ENCODE data around the gene MTHFSD. TPM values are rescaled to one million over a fixed set of nuclear protein-coding genes. Genes with fewer than 3 reads are reported as not detected.

Gene MTHFSD
- total RNA-seq, 1 experiment from 2014 or later, result 4.7 TPM

DNA sequence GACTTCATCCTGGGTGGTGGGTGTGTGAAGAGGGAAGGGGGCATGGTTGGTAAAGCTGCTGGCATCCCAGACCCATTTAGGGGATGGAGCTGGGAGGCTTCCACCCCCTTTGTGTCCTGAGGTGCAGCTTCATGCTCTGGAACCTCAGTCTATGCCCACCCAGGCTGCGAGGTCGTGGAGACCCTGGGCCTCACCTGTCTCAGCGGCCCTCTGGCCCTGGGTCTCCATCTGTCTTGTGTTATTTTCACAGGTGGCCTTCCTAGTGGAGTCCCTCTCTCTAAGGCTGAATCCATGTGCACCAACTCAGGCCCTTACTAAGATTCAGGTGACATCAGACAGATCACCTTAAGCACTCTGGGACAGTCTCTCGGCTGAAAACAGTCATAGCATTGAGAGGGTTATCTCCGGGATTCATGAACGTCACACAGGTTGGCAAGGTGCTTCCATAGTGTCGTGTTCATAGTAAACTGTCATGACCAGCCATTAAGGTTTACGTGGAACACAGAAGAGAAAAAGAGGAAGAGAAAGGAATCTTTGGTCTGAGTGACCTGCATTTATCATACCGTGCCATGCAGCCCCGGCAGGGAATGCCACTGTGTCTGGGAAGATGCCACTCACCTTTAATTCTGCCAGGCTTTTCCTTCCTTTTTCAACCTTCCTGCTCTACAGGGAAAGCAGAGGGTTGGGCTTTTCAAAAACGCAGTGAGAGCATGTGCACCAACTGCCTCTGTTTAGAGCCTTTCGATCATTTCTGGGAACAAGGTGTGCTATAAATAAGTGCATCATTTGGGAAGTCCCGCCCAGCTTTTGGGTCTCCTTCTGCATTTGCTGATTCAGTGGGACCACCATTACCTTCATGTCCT lies 18.8 kb upstream of the MTHFSD start:
- Histone ChIP-seq H3K79me1 (ENCODE audit: insufficient read depth, low read depth, low read length, poor library complexity, severe bottlenecking) (no peaks in the 10 kb centered on the region), H2BK5ac (ENCODE audit: insufficient read length, low read length) (no peak overlapping the region), H3K14ac (ENCODE audit: insufficient read depth, low read length) (no peak overlapping the region), H3K27ac (ENCODE audit: insufficient read length, low read depth, low read length) (no peak overlapping the region), H2BK12ac (ENCODE audit: insufficient read length, low read depth, low read length) (no peak overlapping the region), H4K5ac (ENCODE audit: insufficient read length, low read depth, low read length) (no peak overlapping the region), H3K4ac (ENCODE audit: low read depth, low read length) (no peak overlapping the region), H3K79me2 (ENCODE audit: insufficient read depth, low read length) (no peaks in the 10 kb centered on the region), H3K9ac (ENCODE audit: extremely low read depth, insufficient read length, low read length) (no peak overlapping the region), H3K27me3 (ENCODE audit: insufficient read depth, low read length) (peaks cover 85% of the 10 kb centered on the region), H3T11ph (ENCODE audit: low read length) (no peak overlapping the region), H4K8ac (replicated peaks; ENCODE audit: insufficient read length, low read depth, low read length) (no peak overlapping the region), H3K23ac (ENCODE audit: insufficient read length, low read depth, low read length) (no peak overlapping the region), H3K23me2 (ENCODE audit: insufficient read length, low read depth, low read length, poor library complexity, severe bottlenecking) (peaks cover 14% of the 10 kb centered on the region), H3K56ac (ENCODE audit: insufficient read length, low read depth, low read length) (no peak overlapping the region), H2BK120ac (ENCODE audit: low read depth, low read length, poor library complexity, severe bottlenecking) (no peak overlapping the region), H3K4me1 (ENCODE audit: insufficient read depth, low read length) (peaks cover 14% of the 10 kb centered on the region; the same call in 1 of the 2 replicates), H2AK5ac (ENCODE audit: insufficient read length, low read length) (no peak overlapping the region), H2AFZ (ENCODE audit: low read length) (no peak overlapping the region), H4K91ac (ENCODE audit: insufficient read length, low read depth, low read length) (no peak overlapping the region), H3K9me3 (ENCODE audit: control insufficient read depth, low read depth, low read length) (no peaks in the 10 kb centered on the region), H4K20me1 (ENCODE audit: control insufficient read depth, insufficient read depth, insufficient read length) (no peaks in the 10 kb centered on the region), H3K4me2 (ENCODE audit: insufficient read depth, insufficient read length, low read length) (peak overlapping the region; percentile 20), H2BK15ac (ENCODE audit: low read depth, low read length) (no peak overlapping the region), H3K18ac (ENCODE audit: insufficient read length, low read depth, low read length) (no peak overlapping the region), H2BK20ac (ENCODE audit: low read depth, low read length, poor library complexity, severe bottlenecking) (no peak overlapping the region)
- WGBS (ENCODE audit: extremely low coverage, insufficient read length, low lambda C conversion rate), result no CpG with 5 or more reads among the region's 13 CpGs
- DNase-seq, result no peak
- peaks cover 0 to 1% (median 0%) of the 10 kb centered on the region in 3 experiments; a peak in 2 of 7 replicates for H3K36me3 Mint-ChIP-seq (ENCODE audit: insufficient read depth in 1 of 3, low read depth in 3 of 3)
- H3K27me3 Mint-ChIP-seq (ENCODE audit: low read depth), result peaks cover 99% of the 10 kb centered on the region
- H3K27ac Mint-ChIP-seq, result no peak overlapping the region; a peak in 1 of 7 replicates
- peaks cover 43 to 55% of the 10 kb centered on the region in 2 experiments for H3K4me1 Mint-ChIP-seq
- peaks cover 3 to 7% of the 10 kb centered on the region in 2 experiments; a peak in 4 of 5 replicates for H3K9me3 Mint-ChIP-seq
- TF ChIP-seq CTCF (conservative IDR thresholded peaks at IDR 0.05), result no peak
- no peak overlapping the region; a peak in 1 of 5 replicates for H3K4me3 Mint-ChIP-seq
